ENCODE measurements around the gene ABCC10.
A peak's percentile ranks its signal among the peaks of the same experiment; 100 is the strongest.
"Not testable (repeated sequence)": the region's sequence is repeated elsewhere in the genome, so short reads cannot be mapped to it uniquely, and the experiment has no call there.

ABCC10 gene, protein sequence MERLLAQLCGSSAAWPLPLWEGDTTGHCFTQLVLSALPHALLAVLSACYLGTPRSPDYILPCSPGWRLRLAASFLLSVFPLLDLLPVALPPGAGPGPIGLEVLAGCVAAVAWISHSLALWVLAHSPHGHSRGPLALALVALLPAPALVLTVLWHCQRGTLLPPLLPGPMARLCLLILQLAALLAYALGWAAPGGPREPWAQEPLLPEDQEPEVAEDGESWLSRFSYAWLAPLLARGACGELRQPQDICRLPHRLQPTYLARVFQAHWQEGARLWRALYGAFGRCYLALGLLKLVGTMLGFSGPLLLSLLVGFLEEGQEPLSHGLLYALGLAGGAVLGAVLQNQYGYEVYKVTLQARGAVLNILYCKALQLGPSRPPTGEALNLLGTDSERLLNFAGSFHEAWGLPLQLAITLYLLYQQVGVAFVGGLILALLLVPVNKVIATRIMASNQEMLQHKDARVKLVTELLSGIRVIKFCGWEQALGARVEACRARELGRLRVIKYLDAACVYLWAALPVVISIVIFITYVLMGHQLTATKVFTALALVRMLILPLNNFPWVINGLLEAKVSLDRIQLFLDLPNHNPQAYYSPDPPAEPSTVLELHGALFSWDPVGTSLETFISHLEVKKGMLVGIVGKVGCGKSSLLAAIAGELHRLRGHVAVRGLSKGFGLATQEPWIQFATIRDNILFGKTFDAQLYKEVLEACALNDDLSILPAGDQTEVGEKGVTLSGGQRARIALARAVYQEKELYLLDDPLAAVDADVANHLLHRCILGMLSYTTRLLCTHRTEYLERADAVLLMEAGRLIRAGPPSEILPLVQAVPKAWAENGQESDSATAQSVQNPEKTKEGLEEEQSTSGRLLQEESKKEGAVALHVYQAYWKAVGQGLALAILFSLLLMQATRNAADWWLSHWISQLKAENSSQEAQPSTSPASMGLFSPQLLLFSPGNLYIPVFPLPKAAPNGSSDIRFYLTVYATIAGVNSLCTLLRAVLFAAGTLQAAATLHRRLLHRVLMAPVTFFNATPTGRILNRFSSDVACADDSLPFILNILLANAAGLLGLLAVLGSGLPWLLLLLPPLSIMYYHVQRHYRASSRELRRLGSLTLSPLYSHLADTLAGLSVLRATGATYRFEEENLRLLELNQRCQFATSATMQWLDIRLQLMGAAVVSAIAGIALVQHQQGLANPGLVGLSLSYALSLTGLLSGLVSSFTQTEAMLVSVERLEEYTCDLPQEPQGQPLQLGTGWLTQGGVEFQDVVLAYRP (N-terminal part only)

GRCh38 chr6:43427406-43428111 is at the start of gene ABCC10:
Gene ABCC10, plus strand, starts transcription at chr6:43427541. Its CDS starts 438 bp downstream, at chr6:43427979.
- CTCF ChIA-PET: interaction anchor here (0.5 to 0.8 kb wide), 6 partner anchors 11 to 467 kb away, joined by 3 to 8 read pairs (median 4); no protein-coding TSS in a partner anchor
- POLR2A ChIA-PET (ENCODE audit: low non-redundant PET): interaction anchor here (0.6 kb wide), 3 partner anchors 12 to 1704 kb away, joined by 3 to 7 read pairs (median 4); no protein-coding TSS in a partner anchor
- TF ChIP-seq CTCF (conservative IDR thresholded peaks at IDR 0.05; ENCODE audit: low read depth): no peak
- DNase-seq (ENCODE audit: low spot score): peak; percentile 97
- peak within 1 kb of the TSS; percentile 96 for H3K27ac ChIP-seq

DNA sequence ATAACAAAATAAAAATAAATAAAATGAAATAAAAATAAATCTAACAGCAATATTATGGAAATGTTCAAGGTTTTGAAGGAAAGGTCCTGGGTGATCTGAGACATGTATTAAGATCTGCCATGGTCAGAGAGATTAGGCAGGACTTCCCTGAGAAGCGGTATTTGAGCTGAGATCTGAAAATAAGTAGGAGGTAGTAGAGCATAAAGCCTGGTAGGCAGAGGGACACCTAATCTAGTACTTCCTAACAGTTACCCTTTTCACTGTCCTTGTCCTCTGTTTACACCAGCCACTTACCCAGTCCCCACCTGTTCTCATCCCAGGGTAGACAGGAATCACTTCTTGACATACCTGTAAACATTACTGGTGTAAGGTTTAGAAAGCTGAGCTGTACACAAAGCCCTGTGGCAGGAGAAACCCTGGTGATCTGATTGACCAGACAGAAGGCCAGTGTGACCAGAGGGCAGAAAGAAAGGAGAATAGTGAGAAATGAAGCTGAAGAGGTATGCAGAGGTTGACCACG is 49.6 kb upstream of the ABCC10 start:
- no peak overlapping the region for H3K27ac ChIP-seq
- POLR2A ChIA-PET (ENCODE audit: low non-redundant PET): no interaction called here
- DNase-seq (ENCODE audit: low spot score): no peak
- no peak for TF ChIP-seq CTCF (conservative IDR thresholded peaks at IDR 0.05; ENCODE audit: low read depth)
- CTCF ChIA-PET: interaction anchor here (0.6 to 0.7 kb wide), 2 partner anchors 44 to 1889 kb away, joined by 3 read pairs; no protein-coding TSS in a partner anchor

DNA sequence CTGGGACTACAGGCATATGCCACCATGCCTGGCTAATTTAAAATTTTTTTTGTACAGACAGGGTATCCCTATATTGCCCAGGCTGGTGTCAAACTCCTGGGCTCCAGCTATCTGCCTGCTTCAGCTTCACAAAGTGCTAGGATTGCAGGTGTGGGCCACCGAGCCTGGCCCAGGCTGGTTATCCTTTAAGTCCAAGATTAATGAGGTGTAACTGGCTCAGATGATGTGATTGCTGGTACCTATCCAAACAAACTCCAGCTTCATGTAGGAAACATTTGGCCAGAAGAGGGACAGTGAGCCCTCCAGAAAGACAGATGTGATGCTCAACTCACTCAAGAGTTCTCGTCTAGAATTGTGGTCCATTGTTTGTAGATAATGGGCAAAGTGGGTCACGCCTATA is 48.7 kb upstream of the ABCC10 start:
- DNase-seq (ENCODE audit: low spot score): no peak
- H3K27ac ChIP-seq: no peak overlapping the region
- ChIA-PET POLR2A (ENCODE audit: low non-redundant PET) (no interaction called here), CTCF (interaction anchor here (0.5 kb wide), 1 partner anchor 16 kb away, joined by 3 read pairs; no protein-coding TSS in a partner anchor)
- TF ChIP-seq CTCF (conservative IDR thresholded peaks at IDR 0.05; ENCODE audit: low read depth): no peak

DNA sequence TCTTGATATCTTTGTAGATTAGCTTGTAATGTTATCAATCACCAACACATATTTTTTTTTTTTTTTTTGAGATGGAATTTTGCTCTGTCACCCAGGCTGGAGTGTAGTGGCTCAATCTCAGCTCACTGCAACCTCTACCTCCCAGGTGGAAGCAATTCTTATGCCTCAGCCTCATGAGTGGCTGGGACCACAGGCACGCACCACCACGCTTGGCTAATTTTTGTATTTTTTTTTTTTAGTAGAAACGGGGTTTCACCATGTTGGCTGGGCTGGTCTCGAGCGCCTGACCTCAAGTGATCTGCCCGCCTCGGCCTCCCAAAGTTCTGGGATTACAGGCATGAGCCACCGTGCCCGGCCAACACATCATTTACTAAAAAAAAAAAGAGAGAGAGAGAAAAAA is 46.5 kb upstream of the ABCC10 start:
- DNase-seq (ENCODE audit: low spot score); H3K27ac ChIP-seq; POLR2A ChIA-PET (ENCODE audit: low non-redundant PET): not testable (repeated sequence)
- CTCF ChIA-PET: interaction anchor here (0.7 kb wide), 1 partner anchor 17 kb away, joined by 6 read pairs; no protein-coding TSS in a partner anchor

DNA sequence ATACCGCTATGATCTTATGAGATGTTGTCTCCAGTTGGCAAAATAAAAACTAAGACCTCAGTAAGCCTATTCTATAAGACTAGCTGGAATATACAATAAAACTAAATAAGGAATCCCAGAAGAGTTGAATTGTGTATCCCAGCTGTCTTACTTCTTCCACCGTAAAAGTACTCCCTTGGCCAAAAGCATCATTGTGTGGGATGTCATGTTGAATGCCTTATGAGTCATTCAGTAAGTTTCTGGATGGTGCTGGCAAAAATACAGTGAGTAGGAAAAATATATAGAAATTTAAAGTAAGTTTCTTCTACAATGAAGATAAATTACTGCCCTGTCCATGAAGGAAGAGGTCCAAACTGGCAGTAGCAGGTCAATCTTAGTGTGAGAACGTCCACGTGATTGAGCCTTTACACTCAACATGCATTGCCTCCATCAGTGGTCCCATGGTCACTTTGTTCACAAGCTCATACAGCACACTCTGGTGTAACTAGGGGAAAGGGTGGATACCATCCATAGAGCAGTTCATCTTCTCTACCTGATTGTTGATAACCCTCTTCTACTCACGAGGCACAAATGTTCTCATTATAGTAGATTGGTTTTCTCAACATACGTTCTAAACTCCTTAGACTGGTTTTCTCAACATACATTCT is 44.2 kb upstream of the ABCC10 start:
- peak; percentile 11 for DNase-seq (ENCODE audit: low spot score)
- no peak for TF ChIP-seq CTCF (conservative IDR thresholded peaks at IDR 0.05; ENCODE audit: low read depth)
- ChIA-PET CTCF (no interaction called here), POLR2A (ENCODE audit: low non-redundant PET) (no interaction called here)
- no peak overlapping the region for H3K27ac ChIP-seq

DNA sequence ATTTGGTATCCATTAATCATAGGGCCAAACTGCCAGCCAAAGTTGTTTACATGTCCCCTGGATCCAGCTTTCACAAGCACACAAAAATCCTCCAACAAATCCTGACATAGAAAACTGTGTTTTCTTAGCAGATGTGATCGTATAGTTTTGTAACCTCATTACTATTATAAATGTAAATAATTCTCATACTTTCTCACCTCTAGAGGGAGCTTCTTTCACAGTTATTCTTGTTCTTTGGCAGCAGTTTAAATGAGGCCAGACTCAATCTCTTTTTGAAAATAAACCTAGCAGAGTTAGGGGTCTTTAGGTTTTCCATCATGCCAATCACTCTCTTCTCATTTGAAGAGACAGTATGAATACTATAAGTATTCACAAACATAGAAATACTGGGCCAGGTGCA is 40.8 kb upstream of the ABCC10 start:
- DNase-seq (ENCODE audit: low spot score): no peak

More for the DNA sequence above, 40.8 kb upstream of the ABCC10 start:
- TF ChIP-seq CTCF (conservative IDR thresholded peaks at IDR 0.05; ENCODE audit: low read depth): no peak
- POLR2A ChIA-PET (ENCODE audit: low non-redundant PET): no interaction called here
- no peak overlapping the region for H3K27ac ChIP-seq
- CTCF ChIA-PET: interaction anchor here (1.0 kb wide), 1 partner anchor 120 kb away, joined by 3 read pairs; no protein-coding TSS in a partner anchor
